Measurements from ENCODE around the gene NLE1.
"Not testable (repeated sequence)": the region's sequence is repeated elsewhere in the genome, so short reads cannot be mapped to it uniquely, and the experiment has no call there.

NLE1 gene

GRCh38 chr17:35152421-35153140, 10.5 kb upstream of the NLE1 start:
- TF ChIP-seq ZNF274 (IDR thresholded peaks at IDR 0.05; ENCODE audit: low read depth, low read length), result no peak
- no peak overlapping the region for H3K4me3 ChIP-seq (ENCODE audit: low read length)

- H3K4me3 ChIP-seq (ENCODE audit: low read length), result not testable (repeated sequence)
These were observed 9.0 kb upstream of the NLE1 start for GRCh38 chr17:35151080-35151479.

- TF ChIP-seq ZNF274 (IDR thresholded peaks at IDR 0.05; ENCODE audit: low read depth, low read length), result no peak
- no peak overlapping the region for H3K4me3 ChIP-seq (ENCODE audit: low read length)
These were observed 7.8 kb upstream of the NLE1 start for GRCh38 chr17:35149941-35150340.

- no peak overlapping the region for H3K4me3 ChIP-seq (ENCODE audit: low read length)
- no peak for TF ChIP-seq ZNF274 (IDR thresholded peaks at IDR 0.05; ENCODE audit: low read depth, low read length)
These were observed 6.0 kb upstream of the NLE1 start for GRCh38 chr17:35148144-35148543.

GRCh38 chr17:35147375-35147905, 5.3 kb upstream of the NLE1 start, which contains the start of gene UNC45B:
Gene UNC45B (plus strand): TSS chr17:35147817. CDS start chr17:35148264, 447 bp downstream.
- no peak within 1 kb of the TSS for H3K4me3 ChIP-seq (ENCODE audit: low read length)
- TF ChIP-seq ZNF274 (IDR thresholded peaks at IDR 0.05; ENCODE audit: low read depth, low read length), result no peak

GRCh38 chr17:35146214-35146833, 4.2 kb upstream of the NLE1 start:
- no peak overlapping the region for H3K4me3 ChIP-seq (ENCODE audit: low read length)
- no peak for TF ChIP-seq ZNF274 (IDR thresholded peaks at IDR 0.05; ENCODE audit: low read depth, low read length)

GRCh38 chr17:35144840-35145239, 2.7 kb upstream of the NLE1 start:
- TF ChIP-seq ZNF274 (IDR thresholded peaks at IDR 0.05; ENCODE audit: low read depth, low read length), result no peak
- H3K4me3 ChIP-seq (ENCODE audit: low read length), result no peak overlapping the region

- TF ChIP-seq ZNF274 (IDR thresholded peaks at IDR 0.05; ENCODE audit: low read depth, low read length), result no peak
- no peak overlapping the region; the same call in 1 of the 2 replicates for H3K4me3 ChIP-seq (ENCODE audit: low read length)
These were observed 329 bp upstream of the NLE1 start for GRCh38 chr17:35142467-35142796.

GRCh38 chr17:35138218-35138617, 3.9 kb downstream of the NLE1 start:
- no peak for TF ChIP-seq ZNF274 (IDR thresholded peaks at IDR 0.05; ENCODE audit: low read depth, low read length)
- H3K4me3 ChIP-seq (ENCODE audit: low read length), result no peak overlapping the region

GRCh38 chr17:35135322-35135721, 6.8 kb downstream of the NLE1 start:
- no peak for TF ChIP-seq ZNF274 (IDR thresholded peaks at IDR 0.05; ENCODE audit: low read depth, low read length)
- H3K4me3 ChIP-seq (ENCODE audit: low read length), result no peak overlapping the region

GRCh38 chr17:35132816-35133550, 9.1 kb downstream of the NLE1 start:
- TF ChIP-seq ZNF274 (IDR thresholded peaks at IDR 0.05; ENCODE audit: low read depth, low read length), result no peak
- H3K4me3 ChIP-seq (ENCODE audit: low read length), result no peak overlapping the region

- no peak overlapping the region for H3K4me3 ChIP-seq (ENCODE audit: low read length)
- TF ChIP-seq ZNF274 (IDR thresholded peaks at IDR 0.05; ENCODE audit: low read depth, low read length), result no peak
These were observed 10.0 kb downstream of the NLE1 start for GRCh38 chr17:35132099-35132498.

GRCh38 chr17:35130392-35130791, 11.7 kb downstream of the NLE1 start:
- H3K4me3 ChIP-seq (ENCODE audit: low read length), result no peak overlapping the region
- TF ChIP-seq ZNF274 (IDR thresholded peaks at IDR 0.05; ENCODE audit: low read depth, low read length), result no peak

- TF ChIP-seq ZNF274 (IDR thresholded peaks at IDR 0.05; ENCODE audit: low read depth, low read length), result no peak
- H3K4me3 ChIP-seq (ENCODE audit: low read length), result no peak overlapping the region
These were observed 12.1 kb downstream of the NLE1 start for GRCh38 chr17:35129973-35130351.

Measured in GM08714 (cell line).